DMS153 (cell line): ENCODE data around the gene SH3RF2.

ENCODE experiments used
- DNase-seq: peaks from one replicate; lab custom pipeline; 2025; lab: John Stamatoyannopoulos, UW

Gene SH3RF2

GRCh38 chr5:146042628-146043279 is 106.4 kb downstream of the SH3RF2 start:
- DNase-seq = no peak

- no peak for DNase-seq
Measured at GRCh38 chr5:146043722-146044121, 107.3 kb downstream of the SH3RF2 start.

GRCh38 chr5:146047396-146047795 is 111.0 kb downstream of the SH3RF2 start:
- no peak for DNase-seq

- DNase-seq = peak; percentile 20
Measured at GRCh38 chr5:146048994-146049703, 112.8 kb downstream of the SH3RF2 start.

GRCh38 chr5:146049704-146050026 is 113.3 kb downstream of the SH3RF2 start:
- DNase-seq = no peak

- no peak for DNase-seq
Measured at GRCh38 chr5:146050086-146050485, 113.7 kb downstream of the SH3RF2 start.

- DNase-seq = no peak
Measured at GRCh38 chr5:146051678-146052077, 115.3 kb downstream of the SH3RF2 start.

GRCh38 chr5:146052780-146053179 is 116.4 kb downstream of the SH3RF2 start:
- no peak for DNase-seq

- no peak for DNase-seq
Measured at GRCh38 chr5:146055432-146055831, 119.1 kb downstream of the SH3RF2 start.

- DNase-seq = no peak
Measured at GRCh38 chr5:146059460-146060220, 123.3 kb downstream of the SH3RF2 start.

GRCh38 chr5:146060221-146060585 is 123.8 kb downstream of the SH3RF2 start:
- DNase-seq = no peak

- no peak for DNase-seq
Measured at GRCh38 chr5:146066968-146067367, 130.6 kb downstream of the SH3RF2 start.

- DNase-seq = no peak
Measured at GRCh38 chr5:146068206-146068605, 131.8 kb downstream of the SH3RF2 start.

GRCh38 chr5:146068977-146069779 is 132.8 kb downstream of the SH3RF2 start:
- no peak for DNase-seq

GRCh38 chr5:146069780-146070099 is 133.4 kb downstream of the SH3RF2 start:
- no peak for DNase-seq

- DNase-seq = no peak
Measured at GRCh38 chr5:146070746-146071145, 134.4 kb downstream of the SH3RF2 start.

GRCh38 chr5:146071171-146071570 is 134.8 kb downstream of the SH3RF2 start:
- no peak for DNase-seq

- no peak for DNase-seq
Measured at GRCh38 chr5:146072595-146072994, 136.2 kb downstream of the SH3RF2 start.

- DNase-seq = no peak
Measured at GRCh38 chr5:146073239-146073900, 137.0 kb downstream of the SH3RF2 start.

- peak; percentile 74 for DNase-seq
Measured at GRCh38 chr5:146076028-146076427, 139.7 kb downstream of the SH3RF2 start.

- DNase-seq = peak; percentile 10
Measured at GRCh38 chr5:146076455-146076854, 140.1 kb downstream of the SH3RF2 start.

GRCh38 chr5:146078566-146078965 is 142.2 kb downstream of the SH3RF2 start:
- DNase-seq = no peak
